Muscle of leg (tissue), 16 donors: Measurements from ENCODE around the gene PRSS50. TPM values are rescaled to one million over a fixed set of nuclear protein-coding genes. Genes with fewer than 3 reads are reported as not detected.
"Not testable (repeated sequence)": the region's sequence is repeated elsewhere in the genome, so short reads cannot be mapped to it uniquely, and the experiment has no call there.

Source experiments
- DNase-seq: peaks from one replicate; pipeline ENCODE4 v3.0.0; 2013
- H3K27ac ChIP-seq: one replicate; pipeline ENCODE4 v1.5.1; 2013; ENCODE audit warnings: mild to moderate bottlenecking, low read length, control low read depth
- H3K27me3 ChIP-seq: one replicate; pipeline ENCODE4 v1.6.1; 2013; ENCODE audit warnings: low read length; ENCODE audit not compliant: control insufficient read depth, insufficient read depth
- H3K36me3 ChIP-seq: one replicate; pipeline ENCODE4 v1.6.1; 2013; ENCODE audit warnings: low read length; ENCODE audit not compliant: control insufficient read depth, insufficient read depth
- H3K4me1 ChIP-seq: one replicate; pipeline ENCODE4 v1.6.1; 2013; ENCODE audit warnings: low read length; ENCODE audit not compliant: control insufficient read depth, insufficient read depth
- H3K4me3 ChIP-seq: one replicate; pipeline ENCODE4 v1.5.1; 2013; ENCODE audit warnings: low read length, control low read depth
- H3K9me3 ChIP-seq: replicated peaks from 2 replicates; pipeline ENCODE4 v1.6.1; 2013; ENCODE audit warnings: low read depth, low read length; ENCODE audit not compliant: control insufficient read depth
- WGBS: methylation state at CpG from one replicate; pipeline ENCODE4 v1.1.5; 2013; ENCODE audit warnings: missing lambda C conversion rate; ENCODE audit not compliant: insufficient coverage; 5-methylcytosine and 5-hydroxymethylcytosine counted together
- long read RNA-seq, 11 donors: transcript quantifications; one replicate each; lab custom pipeline, GENCODE V29; 2026
- polyA plus RNA-seq, 8 donors: library from polyadenylated mRNA; unstranded; fragments of 120-200 nt; gene quantifications; one replicate each; pipeline versions ENCODE4 v1.2.1 to v1.2.3, GENCODE V29; 2013; ENCODE audit warnings: inconsistent platforms in 1 of 8, low replicate concordance in 1 of 8; ENCODE audit not compliant: insufficient read length in 8 of 8, insufficient read depth in 1 of 8
- total RNA-seq: library from RNA; stranded (reverse); fragments of 120-200 nt; gene quantifications from one replicate; pipeline ENCODE4 v1.2.4, GENCODE V29; 2013

Gene PRSS50, protein sequence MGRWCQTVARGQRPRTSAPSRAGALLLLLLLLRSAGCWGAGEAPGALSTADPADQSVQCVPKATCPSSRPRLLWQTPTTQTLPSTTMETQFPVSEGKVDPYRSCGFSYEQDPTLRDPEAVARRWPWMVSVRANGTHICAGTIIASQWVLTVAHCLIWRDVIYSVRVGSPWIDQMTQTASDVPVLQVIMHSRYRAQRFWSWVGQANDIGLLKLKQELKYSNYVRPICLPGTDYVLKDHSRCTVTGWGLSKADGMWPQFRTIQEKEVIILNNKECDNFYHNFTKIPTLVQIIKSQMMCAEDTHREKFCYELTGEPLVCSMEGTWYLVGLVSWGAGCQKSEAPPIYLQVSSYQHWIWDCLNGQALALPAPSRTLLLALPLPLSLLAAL
- total RNA-seq: 0.09 TPM
- under 1 TPM in 7 of 8 donors, not detected in 1; 0.06 to 0.44 (median 0.12) TPM for polyA plus RNA-seq
- long read RNA-seq, donor 1: 0 reads
- long read RNA-seq, donor 2: 0 reads
- long read RNA-seq, donor 3: 0 reads
- long read RNA-seq, donor 4: 0 reads
- long read RNA-seq, donor 5: 0 reads
- long read RNA-seq, donor 6: 0 reads
- long read RNA-seq, donor 7: 0 reads
- long read RNA-seq, donor 8: 0 reads
- long read RNA-seq, donor 9: 0 reads
- long read RNA-seq, donor 10: 0 reads
- long read RNA-seq, donor 11: 0 reads

GRCh38 chr3:46717447-46718231, at the start of gene PRSS50:
TSS of gene PRSS50 (minus strand) at chr3:46717869. CDS start at chr3:46717824, 45 bp downstream.
- Histone ChIP-seq H3K4me1 (no peaks in the 10 kb centered on the region), H3K27ac (no peak within 1 kb of the TSS), H3K4me3 (no peak within 1 kb of the TSS), H3K36me3 (no peaks in the 10 kb centered on the region), H3K27me3 (peaks cover 20% of the 10 kb centered on the region), H3K9me3 (no peaks in the 10 kb centered on the region)
- WGBS: 32% methylated on average over 61 of the region's 61 CpGs
- DNase-seq: no peak

DNA sequence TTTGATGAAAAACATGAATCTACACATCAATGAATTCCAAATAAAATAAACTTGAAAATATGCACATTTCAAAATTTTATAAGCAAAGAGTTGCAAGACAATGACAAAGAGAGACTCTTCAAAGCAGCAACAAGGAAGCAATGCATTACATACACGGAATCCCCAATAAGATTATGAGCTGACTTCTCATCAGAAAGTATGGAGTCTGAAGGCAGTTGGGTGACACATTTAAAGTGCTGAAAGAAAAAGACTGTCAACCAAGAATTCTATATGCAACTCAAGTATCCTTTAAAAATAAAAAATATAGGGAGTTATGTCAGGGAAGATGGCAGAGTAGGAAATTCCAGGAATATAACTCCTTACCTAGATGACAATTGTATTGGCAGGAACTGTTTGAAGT, 46.5 kb upstream of the PRSS50 start:
- Histone ChIP-seq H3K4me1 (no peaks in the 10 kb centered on the region), H3K4me3 (no peak overlapping the region), H3K27ac (no peak overlapping the region), H3K27me3 (no peaks in the 10 kb centered on the region), H3K9me3 (peaks cover 2% of the 10 kb centered on the region), H3K36me3 (no peaks in the 10 kb centered on the region)
- no peak for DNase-seq
- WGBS: no CpG with 5 or more reads among the region's 1 CpG

DNA sequence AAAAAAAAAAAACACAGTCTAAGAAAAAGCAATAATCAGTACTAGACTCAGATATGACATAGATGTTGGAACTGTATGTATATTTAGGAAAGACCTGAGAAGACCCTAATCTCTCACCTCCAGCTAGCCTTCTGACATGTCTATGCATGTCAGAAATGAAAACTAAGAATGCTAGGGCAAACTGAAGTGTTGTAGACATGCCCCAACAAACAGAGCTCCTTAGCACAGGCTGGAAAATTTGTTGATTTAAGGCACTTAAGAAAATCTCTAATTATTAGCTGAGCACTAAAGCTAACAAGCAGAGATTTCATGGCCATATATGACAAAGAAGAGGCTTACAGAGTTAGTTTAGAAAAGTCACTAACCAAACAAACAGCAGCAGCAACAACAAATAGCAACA, 45.5 kb upstream of the PRSS50 start:
- Histone ChIP-seq H3K9me3 (peaks cover 2% of the 10 kb centered on the region), H3K4me3 (no peak overlapping the region), H3K4me1 (no peaks in the 10 kb centered on the region), H3K27ac (no peak overlapping the region), H3K36me3 (no peaks in the 10 kb centered on the region), H3K27me3 (no peaks in the 10 kb centered on the region)
- no peak for DNase-seq

DNA sequence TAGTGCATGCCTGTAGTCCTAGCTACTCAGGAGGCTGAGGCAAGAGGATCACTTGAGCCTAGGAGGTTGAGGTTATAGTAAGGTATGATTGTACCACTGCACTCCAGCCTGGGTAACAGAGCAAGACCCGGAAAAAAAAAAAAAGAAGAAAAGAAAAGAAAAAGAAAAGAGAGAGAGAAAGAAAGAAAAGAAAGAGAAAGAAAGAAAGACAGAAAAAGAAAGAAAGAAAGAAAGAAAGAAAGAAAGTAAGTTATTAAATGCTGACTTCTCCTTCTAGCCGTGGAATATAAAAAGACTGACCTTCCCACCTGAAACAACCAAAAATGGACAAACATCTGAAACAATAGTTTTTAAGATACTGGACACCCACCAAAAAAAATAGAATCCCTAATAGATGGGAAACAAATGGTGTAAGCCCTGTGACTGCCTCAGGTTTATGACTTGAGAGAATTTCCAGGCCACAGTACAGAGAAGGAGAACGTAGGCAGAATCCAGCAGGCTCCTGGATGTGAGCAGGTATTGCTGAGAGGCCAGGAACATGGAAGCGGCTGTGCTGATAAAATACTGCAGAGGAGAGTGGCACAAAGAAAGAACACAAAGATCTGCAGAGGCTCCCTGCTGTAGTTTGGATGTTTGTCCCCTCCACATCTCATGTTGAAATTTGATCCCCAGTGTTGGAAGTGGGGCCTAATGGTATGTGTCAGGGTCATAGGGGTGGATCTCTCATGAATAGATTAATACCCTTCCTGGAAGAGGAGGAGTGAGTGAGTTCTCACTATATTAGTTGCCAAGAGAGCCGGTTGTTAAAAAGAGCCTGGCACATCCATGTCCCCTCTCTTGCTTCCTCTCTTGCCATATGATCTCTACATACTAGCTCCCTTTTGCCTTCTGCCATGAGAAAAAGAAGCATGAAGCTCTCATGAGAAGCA, 41.8 kb upstream of the PRSS50 start:
- 32% methylated on average over 3 of the region's 5 CpGs for WGBS
- no peak overlapping the region for H3K27ac ChIP-seq
- H3K27me3 ChIP-seq: no peaks in the 10 kb centered on the region
- no peak overlapping the region for H3K4me3 ChIP-seq
- no peaks in the 10 kb centered on the region for H3K36me3 ChIP-seq
- no peak for DNase-seq
- no peaks in the 10 kb centered on the region for H3K4me1 ChIP-seq
- no peaks in the 10 kb centered on the region for H3K9me3 ChIP-seq

GRCh38 chr3:46756642-46757041, 39.0 kb upstream of the PRSS50 start:
- Histone ChIP-seq H3K36me3 (no peaks in the 10 kb centered on the region), H3K27me3 (no peaks in the 10 kb centered on the region), H3K4me3 (no peak overlapping the region), H3K9me3 (no peaks in the 10 kb centered on the region), H3K27ac (no peak overlapping the region), H3K4me1 (no peaks in the 10 kb centered on the region)
- WGBS: 95% methylated on average over 25 of the region's 31 CpGs
- no peak for DNase-seq

GRCh38 chr3:46755646-46756045, 38.0 kb upstream of the PRSS50 start:
- Histone ChIP-seq H3K27me3 (no peaks in the 10 kb centered on the region), H3K27ac (no peak overlapping the region), H3K4me3 (no peak overlapping the region), H3K4me1 (no peaks in the 10 kb centered on the region), H3K9me3 (no peaks in the 10 kb centered on the region), H3K36me3 (no peaks in the 10 kb centered on the region)
- no peak for DNase-seq
- 63% methylated on average over 1 of the region's 6 CpGs for WGBS

GRCh38 chr3:46753127-46753526, 35.5 kb upstream of the PRSS50 start:
- not testable (repeated sequence) for H3K36me3 ChIP-seq, H3K4me1 ChIP-seq, H3K9me3 ChIP-seq, H3K27ac ChIP-seq, DNase-seq, H3K4me3 ChIP-seq, H3K27me3 ChIP-seq
- WGBS: 68% methylated on average over 6 of the region's 6 CpGs

DNA sequence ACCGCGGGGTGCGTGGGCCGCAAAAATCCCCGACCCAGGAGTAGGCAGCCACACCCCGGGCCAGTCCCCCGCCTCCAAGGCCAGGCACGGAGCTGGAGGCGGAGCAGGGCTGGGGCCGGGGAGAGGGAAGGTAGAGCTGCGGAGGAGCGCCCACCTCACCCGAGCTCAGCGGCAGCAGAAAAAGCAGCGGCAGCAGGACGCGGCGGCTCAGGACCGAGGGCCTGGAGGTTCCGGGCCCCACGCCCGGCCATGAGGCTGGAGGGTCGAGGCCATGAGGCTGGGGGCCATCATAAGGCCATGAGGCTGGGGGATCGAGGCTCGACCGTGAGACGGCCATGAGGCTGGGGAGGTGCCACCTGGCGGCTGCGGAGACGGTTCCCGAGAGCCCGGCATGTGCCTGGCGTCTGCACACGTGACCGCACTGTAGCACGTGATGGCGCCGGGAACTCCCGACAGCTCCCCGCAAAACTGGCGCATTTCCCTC, 32.9 kb upstream of the PRSS50 start:
- no peak for DNase-seq
- no peaks in the 10 kb centered on the region for H3K36me3 ChIP-seq
- no peak overlapping the region for H3K27ac ChIP-seq
- H3K27me3 ChIP-seq: no peaks in the 10 kb centered on the region
- no peak overlapping the region for H3K4me3 ChIP-seq
- peaks cover 5% of the 10 kb centered on the region for H3K4me1 ChIP-seq
- H3K9me3 ChIP-seq: no peaks in the 10 kb centered on the region
- WGBS: 90% methylated on average over 37 of the region's 41 CpGs

DNA sequence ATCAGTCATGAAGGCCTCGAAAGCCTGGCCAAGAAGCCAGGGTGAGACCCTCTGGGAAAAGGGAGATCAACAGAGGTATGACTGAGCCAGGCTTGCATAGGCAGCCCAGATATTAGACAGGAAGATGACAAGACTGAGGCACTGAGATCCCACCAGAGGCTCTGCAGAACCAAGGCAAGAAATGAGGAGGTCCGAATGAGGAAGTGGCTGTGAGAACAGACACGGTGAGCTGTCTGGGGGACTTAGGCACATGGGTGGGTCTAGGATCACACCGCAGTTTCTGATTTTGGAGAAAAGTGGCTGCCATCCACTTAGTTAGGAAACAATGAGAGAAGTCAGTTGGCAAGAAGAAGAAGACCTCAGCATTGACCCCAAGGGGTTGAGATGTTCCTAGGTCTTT, 31.5 kb upstream of the PRSS50 start:
- WGBS: 87% methylated on average over 4 of the region's 4 CpGs
- Histone ChIP-seq H3K27me3 (no peaks in the 10 kb centered on the region), H3K36me3 (no peaks in the 10 kb centered on the region), H3K27ac (no peak overlapping the region), H3K4me3 (no peak overlapping the region), H3K9me3 (no peaks in the 10 kb centered on the region), H3K4me1 (peaks cover 5% of the 10 kb centered on the region)
- no peak for DNase-seq
